ENCODE results near the gene UBE2H.
"Not testable (repeated sequence)": the region's sequence is repeated elsewhere in the genome, so short reads cannot be mapped to it uniquely, and the experiment has no call there.

Gene UBE2H

DNA sequence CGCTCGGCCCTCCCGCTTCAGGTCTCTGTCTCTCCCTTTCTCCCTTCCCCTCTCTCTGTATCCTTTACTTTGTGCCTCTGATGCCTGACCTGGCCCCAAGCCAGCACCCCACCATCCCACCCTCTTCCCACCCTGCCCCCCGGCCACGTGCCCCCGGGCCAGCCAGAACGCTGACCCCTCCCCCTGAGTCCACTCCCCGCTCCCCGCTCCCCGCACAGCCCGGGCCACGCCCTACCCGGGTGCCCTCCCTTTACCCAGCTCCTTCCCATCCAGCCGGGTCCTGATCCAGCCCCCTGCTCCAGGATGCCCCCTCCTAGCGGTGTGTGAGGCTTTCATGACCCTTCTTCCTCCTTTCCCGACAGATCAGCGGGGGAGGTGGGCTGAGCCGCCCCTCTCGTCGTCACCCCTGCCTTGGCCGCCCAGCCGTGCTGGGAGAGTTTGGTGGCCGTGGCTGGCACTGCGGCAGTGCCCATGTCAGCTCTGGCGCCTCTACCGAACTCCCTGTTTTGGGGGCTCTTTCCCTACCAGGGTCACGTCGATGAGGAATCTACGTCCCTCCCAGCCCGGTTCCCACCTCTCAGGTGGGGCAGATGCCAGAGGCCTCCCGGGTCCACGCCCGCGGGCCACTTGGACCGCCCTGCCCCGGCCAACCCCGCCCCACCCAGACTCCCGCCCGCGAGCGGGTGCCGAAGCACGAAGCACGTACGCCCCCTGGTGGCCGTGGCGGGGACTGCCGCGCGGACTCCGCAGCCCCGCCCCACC, 127.4 kb downstream of the UBE2H start:
- DNase-seq (ENCODE audit: low spot score) = peak; percentile 92
- TF ChIP-seq, protein P1, sequence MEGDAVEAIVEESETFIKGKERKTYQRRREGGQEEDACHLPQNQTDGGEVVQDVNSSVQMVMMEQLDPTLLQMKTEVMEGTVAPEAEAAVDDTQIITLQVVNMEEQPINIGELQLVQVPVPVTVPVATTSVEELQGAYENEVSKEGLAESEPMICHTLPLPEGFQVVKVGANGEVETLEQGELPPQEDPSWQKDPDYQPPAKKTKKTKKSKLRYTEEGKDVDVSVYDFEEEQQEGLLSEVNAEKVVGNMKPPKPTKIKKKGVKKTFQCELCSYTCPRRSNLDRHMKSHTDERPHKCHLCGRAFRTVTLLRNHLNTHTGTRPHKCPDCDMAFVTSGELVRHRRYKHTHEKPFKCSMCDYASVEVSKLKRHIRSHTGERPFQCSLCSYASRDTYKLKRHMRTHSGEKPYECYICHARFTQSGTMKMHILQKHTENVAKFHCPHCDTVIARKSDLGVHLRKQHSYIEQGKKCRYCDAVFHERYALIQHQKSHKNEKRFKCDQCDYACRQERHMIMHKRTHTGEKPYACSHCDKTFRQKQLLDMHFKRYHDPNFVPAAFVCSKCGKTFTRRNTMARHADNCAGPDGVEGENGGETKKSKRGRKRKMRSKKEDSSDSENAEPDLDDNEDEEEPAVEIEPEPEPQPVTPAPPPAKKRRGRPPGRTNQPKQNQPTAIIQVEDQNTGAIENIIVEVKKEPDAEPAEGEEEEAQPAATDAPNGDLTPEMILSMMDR (IDR thresholded peaks at IDR 0.05; ENCODE audit: extremely low read depth, missing control alignments) = peak; percentile 56

GRCh38 chr7:129824291-129825208, 128.2 kb downstream of the UBE2H start:
- TF ChIP-seq, protein P1 (IDR thresholded peaks at IDR 0.05; ENCODE audit: extremely low read depth, missing control alignments) = peak; percentile 14
- peak; percentile 62 for DNase-seq (ENCODE audit: low spot score)

GRCh38 chr7:129823143-129823542, 129.6 kb downstream of the UBE2H start:
- not testable (repeated sequence) for DNase-seq (ENCODE audit: low spot score)

DNA sequence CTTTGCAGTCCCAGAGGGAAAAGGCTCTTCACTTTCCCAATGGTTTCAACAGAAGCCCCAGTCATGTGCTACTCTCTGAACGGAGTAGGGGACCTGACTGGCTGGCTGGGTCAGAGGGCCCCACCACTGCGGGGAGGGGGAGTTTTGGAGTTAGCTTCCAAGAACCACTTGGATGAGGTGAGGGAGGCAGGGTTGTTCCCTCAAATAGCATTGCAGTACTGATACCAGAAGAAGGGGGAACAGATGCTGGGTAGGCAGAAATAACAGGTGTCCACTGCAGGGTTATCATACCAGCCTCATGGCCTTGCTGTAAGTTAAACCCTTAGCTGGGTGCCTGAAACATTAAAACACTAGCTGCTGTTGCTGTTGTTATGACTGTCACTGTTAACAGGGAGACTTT, 131.3 kb downstream of the UBE2H start:
- TF ChIP-seq, protein P1 (IDR thresholded peaks at IDR 0.05; ENCODE audit: extremely low read depth, missing control alignments) = no peak
- no peak for DNase-seq (ENCODE audit: low spot score)

GRCh38 chr7:129816742-129817141, 136.0 kb downstream of the UBE2H start:
- TF ChIP-seq, protein P1 (IDR thresholded peaks at IDR 0.05; ENCODE audit: extremely low read depth, missing control alignments) = no peak
- no peak for DNase-seq (ENCODE audit: low spot score)

- DNase-seq (ENCODE audit: low spot score) = peak; percentile 11
- TF ChIP-seq, protein P1 (IDR thresholded peaks at IDR 0.05; ENCODE audit: extremely low read depth, missing control alignments) = no peak
These were observed 144.9 kb downstream of the UBE2H start for GRCh38 chr7:129807863-129808262.

DNA sequence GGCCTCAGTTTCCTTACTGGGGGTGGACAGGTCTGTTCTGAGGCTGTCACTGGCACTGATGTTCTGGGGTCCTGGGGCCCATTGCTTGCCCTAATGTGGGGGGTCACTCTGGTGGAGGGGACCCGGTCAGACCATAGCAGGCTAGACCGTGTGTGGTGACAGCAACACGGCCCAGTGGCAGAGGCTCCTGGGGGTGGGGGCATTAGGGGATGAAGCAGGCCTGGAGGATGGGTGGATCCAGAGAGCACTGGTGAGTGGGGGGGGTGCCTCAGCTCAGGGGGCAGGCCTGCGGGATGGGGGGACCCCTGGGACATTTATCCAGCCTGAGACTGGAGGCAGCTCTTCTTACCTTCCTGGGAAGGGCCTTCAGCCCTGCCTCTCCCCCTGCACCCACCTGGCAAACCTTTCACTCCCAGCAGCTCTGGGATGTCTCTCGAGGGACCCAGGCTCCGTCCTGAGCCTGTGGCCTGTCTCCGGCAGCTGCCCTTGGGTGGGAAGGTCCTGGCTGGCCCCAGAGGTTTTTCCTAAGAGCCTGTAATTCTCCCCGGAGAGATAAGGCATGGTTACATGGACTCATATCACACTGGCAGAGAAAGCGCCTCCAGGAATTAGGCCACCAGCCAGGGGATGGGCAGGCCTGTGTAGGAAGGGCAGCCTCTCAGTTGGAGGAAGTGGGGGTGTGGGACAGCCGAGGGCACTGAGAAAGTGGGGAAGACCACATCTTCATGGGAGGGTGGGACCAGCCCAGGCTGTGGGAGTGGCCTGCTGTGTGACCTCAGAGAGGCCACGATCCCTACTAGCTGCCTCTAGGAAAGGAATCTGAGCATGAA, 147.7 kb downstream of the UBE2H start:
- DNase-seq (ENCODE audit: low spot score) = no peak
- TF ChIP-seq, protein P1 (IDR thresholded peaks at IDR 0.05; ENCODE audit: extremely low read depth, missing control alignments) = no peak

All from GM20000 (cell line).